ENCODE results near the gene HAUS5.

HAUS5 gene

GRCh38 chr19:35571406-35571965 is 41.0 kb upstream of the HAUS5 start:
- POLR2A ChIA-PET: no interaction called here
- no peaks in the 10 kb centered on the region for H3K36me3 ChIP-seq (ENCODE audit: control insufficient read depth in 4 of 4, insufficient read depth in 4 of 4, low read length in 3 of 4)
- H3K9me3 ChIP-seq (ENCODE audit: control extremely low read depth in 1 of 5, control insufficient read depth in 4 of 5, insufficient read depth in 2 of 5, low read depth in 1 of 5, low read length in 4 of 5): peaks cover 0 to 11% (median 6%) of the 10 kb centered on the region in 5 experiments
- no peaks in the 10 kb centered on the region for H3K4me1 ChIP-seq (ENCODE audit: control extremely low read depth in 1 of 4, control insufficient read depth in 4 of 4, insufficient read depth in 4 of 4, low read length in 3 of 4)
- no peak overlapping the region for H3K4me3 ChIP-seq (ENCODE audit: control insufficient read depth in 1 of 7, extremely low read depth in 1 of 7, insufficient read depth in 4 of 7, low read depth in 2 of 7, low read length in 6 of 7)
- CTCF ChIA-PET: no interaction called here
- H3K27ac ChIP-seq (ENCODE audit: insufficient read depth in 1 of 2, low read depth in 1 of 2, low read length in 2 of 2, poor library complexity in 1 of 2, severe bottlenecking in 2 of 2): no peak overlapping the region
- 71% methylated on average over 1 of the region's 1 CpG for WGBS (ENCODE audit: insufficient coverage)
- H3K27me3 ChIP-seq (replicated peaks in 2 of 5; ENCODE audit: control insufficient read depth in 4 of 5, insufficient read depth in 5 of 5, low read length in 4 of 5): peaks cover 0 to 11% (median 0%) of the 10 kb centered on the region in 5 experiments
- DNase-seq: no peak

DNA sequence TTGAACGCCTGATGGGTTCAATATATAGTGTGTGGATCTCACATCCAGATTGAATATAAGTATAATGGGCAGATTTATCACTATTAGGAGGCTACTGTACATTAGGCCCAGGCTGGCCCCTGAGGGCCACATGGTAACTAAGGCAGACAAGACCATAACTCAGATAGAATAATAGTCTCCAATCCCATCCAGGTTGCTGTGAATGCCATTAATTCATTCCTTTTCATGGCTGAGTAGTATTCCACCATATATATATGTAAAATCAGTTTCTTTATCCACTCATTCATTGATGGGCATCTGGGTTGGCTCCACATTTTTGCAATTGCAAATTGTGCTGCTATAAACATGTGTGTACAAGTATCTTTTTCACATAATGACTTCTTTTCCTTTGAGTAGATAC is 34.6 kb upstream of the HAUS5 start:
- no CpG with 5 or more reads among the region's 1 CpG for WGBS (ENCODE audit: insufficient coverage)
- POLR2A ChIA-PET: no interaction called here
- no peak overlapping the region for H3K4me3 ChIP-seq (ENCODE audit: control insufficient read depth in 1 of 7, extremely low read depth in 1 of 7, insufficient read depth in 4 of 7, low read depth in 2 of 7, low read length in 6 of 7)
- H3K4me1 ChIP-seq (ENCODE audit: control extremely low read depth in 1 of 4, control insufficient read depth in 4 of 4, insufficient read depth in 4 of 4, low read length in 3 of 4): no peaks in the 10 kb centered on the region
- peaks cover 0 to 2% (median 0%) of the 10 kb centered on the region in 5 experiments for H3K27me3 ChIP-seq (replicated peaks in 2 of 5; ENCODE audit: control insufficient read depth in 4 of 5, insufficient read depth in 5 of 5, low read length in 4 of 5)
- no peak for DNase-seq
- CTCF ChIA-PET: no interaction called here
- H3K9me3 ChIP-seq (ENCODE audit: control extremely low read depth in 1 of 5, control insufficient read depth in 4 of 5, insufficient read depth in 2 of 5, low read depth in 1 of 5, low read length in 4 of 5): peaks cover 0 to 26% (median 16%) of the 10 kb centered on the region in 5 experiments
- H3K27ac ChIP-seq (ENCODE audit: insufficient read depth in 1 of 2, low read depth in 1 of 2, low read length in 2 of 2, poor library complexity in 1 of 2, severe bottlenecking in 2 of 2): no peak overlapping the region
- H3K36me3 ChIP-seq (ENCODE audit: control insufficient read depth in 4 of 4, insufficient read depth in 4 of 4, low read length in 3 of 4): no peaks in the 10 kb centered on the region

GRCh38 chr19:35578707-35579106 is 33.8 kb upstream of the HAUS5 start:
- no peak for DNase-seq
- Histone ChIP-seq H3K27ac (ENCODE audit: insufficient read depth in 1 of 2, low read depth in 1 of 2, low read length in 2 of 2, poor library complexity in 1 of 2, severe bottlenecking in 2 of 2) (no peak overlapping the region), H3K27me3 (replicated peaks in 2 of 5; ENCODE audit: control insufficient read depth in 4 of 5, insufficient read depth in 5 of 5, low read length in 4 of 5) (peaks cover 0 to 2% (median 0%) of the 10 kb centered on the region in 5 experiments), H3K36me3 (ENCODE audit: control insufficient read depth in 4 of 4, insufficient read depth in 4 of 4, low read length in 3 of 4) (no peaks in the 10 kb centered on the region), H3K4me1 (ENCODE audit: control extremely low read depth in 1 of 4, control insufficient read depth in 4 of 4, insufficient read depth in 4 of 4, low read length in 3 of 4) (no peaks in the 10 kb centered on the region), H3K4me3 (ENCODE audit: control insufficient read depth in 1 of 7, extremely low read depth in 1 of 7, insufficient read depth in 4 of 7, low read depth in 2 of 7, low read length in 6 of 7) (no peak overlapping the region), H3K9me3 (ENCODE audit: control extremely low read depth in 1 of 5, control insufficient read depth in 4 of 5, insufficient read depth in 2 of 5, low read depth in 1 of 5, low read length in 4 of 5) (peaks cover 0 to 26% (median 16%) of the 10 kb centered on the region in 5 experiments)
- CTCF ChIA-PET: interaction anchor here (1.3 to 4.1 kb wide), 2 partner anchors 9 to 13 kb away, joined by 3 to 14 read pairs; no protein-coding TSS in a partner anchor
- POLR2A ChIA-PET: no interaction called here
- 93% methylated on average over 6 of the region's 7 CpGs for WGBS (ENCODE audit: insufficient coverage)

DNA sequence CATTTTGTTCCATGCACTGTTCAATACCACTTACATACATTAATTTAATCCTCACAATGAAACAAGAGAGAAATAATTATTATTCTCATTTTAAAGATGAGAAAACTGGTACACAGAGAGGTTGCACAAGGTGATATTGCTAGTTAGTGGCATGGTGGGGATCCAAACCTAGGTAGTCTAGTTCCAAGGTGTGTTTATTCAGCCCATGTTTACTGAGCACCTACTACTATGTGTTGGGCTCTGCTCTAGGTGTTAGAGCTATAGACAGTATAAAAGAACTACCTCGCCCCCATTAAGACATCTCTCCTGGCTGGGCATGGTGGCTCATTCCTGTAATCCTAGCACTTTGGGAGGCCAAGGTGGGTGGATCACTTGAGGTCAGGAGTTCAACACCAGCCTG is 29.8 kb upstream of the HAUS5 start:
- POLR2A ChIA-PET: no interaction called here
- no CpG with 5 or more reads among the region's 1 CpG for WGBS (ENCODE audit: insufficient coverage)

GRCh38 chr19:35585848-35586247 is 26.7 kb upstream of the HAUS5 start, which contains the start of gene PMIS2:
Gene PMIS2 (plus strand): TSS chr19:35586173. CDS start chr19:35586260, 87 bp downstream.
- 34% methylated on average over 13 of the region's 16 CpGs for WGBS (ENCODE audit: insufficient coverage)
- no peaks in the 10 kb centered on the region for H3K9me3 ChIP-seq (ENCODE audit: control extremely low read depth in 1 of 5, control insufficient read depth in 4 of 5, insufficient read depth in 2 of 5, low read depth in 1 of 5, low read length in 4 of 5)
- H3K36me3 ChIP-seq (ENCODE audit: control insufficient read depth in 4 of 4, insufficient read depth in 4 of 4, low read length in 3 of 4): no peaks in the 10 kb centered on the region
- ChIA-PET POLR2A (no interaction called here), CTCF (no interaction called here)
- H3K4me1 ChIP-seq (ENCODE audit: control extremely low read depth in 1 of 4, control insufficient read depth in 4 of 4, insufficient read depth in 4 of 4, low read length in 3 of 4): peaks cover 0 to 3% (median 0%) of the 10 kb centered on the region in 4 experiments
- H3K4me3 ChIP-seq (ENCODE audit: control insufficient read depth in 1 of 7, extremely low read depth in 1 of 7, insufficient read depth in 4 of 7, low read depth in 2 of 7, low read length in 6 of 7): no peak within 1 kb of the TSS
- no peak within 1 kb of the TSS for H3K27ac ChIP-seq (ENCODE audit: insufficient read depth in 1 of 2, low read depth in 1 of 2, low read length in 2 of 2, poor library complexity in 1 of 2, severe bottlenecking in 2 of 2)
- DNase-seq: peak; percentile 30 to 67 (median 59)
- H3K27me3 ChIP-seq (replicated peaks in 2 of 5; ENCODE audit: control insufficient read depth in 4 of 5, insufficient read depth in 5 of 5, low read length in 4 of 5): peaks cover 3 to 26% (median 12%) of the 10 kb centered on the region in 5 experiments

More for the DNA sequence above, 29.8 kb upstream of the HAUS5 start:
- Histone ChIP-seq H3K4me3 (ENCODE audit: control insufficient read depth in 1 of 7, extremely low read depth in 1 of 7, insufficient read depth in 4 of 7, low read depth in 2 of 7, low read length in 6 of 7) (no peak overlapping the region), H3K27me3 (replicated peaks in 2 of 5; ENCODE audit: control insufficient read depth in 4 of 5, insufficient read depth in 5 of 5, low read length in 4 of 5) (peaks cover 3 to 26% (median 9%) of the 10 kb centered on the region in 5 experiments), H3K9me3 (ENCODE audit: control extremely low read depth in 1 of 5, control insufficient read depth in 4 of 5, insufficient read depth in 2 of 5, low read depth in 1 of 5, low read length in 4 of 5) (peaks cover 0 to 2% (median 0%) of the 10 kb centered on the region in 5 experiments), H3K4me1 (ENCODE audit: control extremely low read depth in 1 of 4, control insufficient read depth in 4 of 4, insufficient read depth in 4 of 4, low read length in 3 of 4) (peaks cover 0 to 3% (median 0%) of the 10 kb centered on the region in 4 experiments), H3K36me3 (ENCODE audit: control insufficient read depth in 4 of 4, insufficient read depth in 4 of 4, low read length in 3 of 4) (no peaks in the 10 kb centered on the region), H3K27ac (ENCODE audit: insufficient read depth in 1 of 2, low read depth in 1 of 2, low read length in 2 of 2, poor library complexity in 1 of 2, severe bottlenecking in 2 of 2) (no peak overlapping the region)
- no peak for DNase-seq
- CTCF ChIA-PET: interaction anchor here (1.5 to 4.1 kb wide), 2 partner anchors 9 to 14 kb away, joined by 3 to 14 read pairs; no protein-coding TSS in a partner anchor

DNA sequence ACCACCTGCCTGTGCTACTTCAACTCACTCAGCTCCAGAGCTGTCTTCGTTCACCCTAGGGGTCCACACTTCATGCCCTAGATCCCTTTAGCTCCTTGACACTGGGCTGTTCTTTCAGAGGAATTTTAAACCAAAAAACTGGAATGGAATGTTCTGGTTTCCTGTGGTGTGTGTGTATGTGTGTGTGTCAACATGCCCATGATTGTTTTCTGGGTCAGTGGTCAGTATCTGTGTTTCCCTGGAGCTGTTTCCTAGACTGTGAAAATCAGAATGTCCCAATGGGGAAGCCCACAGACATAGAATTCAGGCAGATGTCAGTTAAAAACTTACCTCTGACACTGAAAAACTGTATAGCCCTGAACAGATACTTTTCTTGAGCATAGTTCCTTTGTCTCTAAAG is 25.2 kb upstream of the HAUS5 start:
- DNase-seq: no peak
- Histone ChIP-seq H3K27me3 (replicated peaks in 2 of 5; ENCODE audit: control insufficient read depth in 4 of 5, insufficient read depth in 5 of 5, low read length in 4 of 5) (peaks cover 3 to 26% (median 12%) of the 10 kb centered on the region in 5 experiments), H3K36me3 (ENCODE audit: control insufficient read depth in 4 of 4, insufficient read depth in 4 of 4, low read length in 3 of 4) (no peaks in the 10 kb centered on the region), H3K4me3 (ENCODE audit: control insufficient read depth in 1 of 7, extremely low read depth in 1 of 7, insufficient read depth in 4 of 7, low read depth in 2 of 7, low read length in 6 of 7) (no peak overlapping the region), H3K4me1 (ENCODE audit: control extremely low read depth in 1 of 4, control insufficient read depth in 4 of 4, insufficient read depth in 4 of 4, low read length in 3 of 4) (peaks cover 0 to 3% (median 0%) of the 10 kb centered on the region in 4 experiments), H3K9me3 (ENCODE audit: control extremely low read depth in 1 of 5, control insufficient read depth in 4 of 5, insufficient read depth in 2 of 5, low read depth in 1 of 5, low read length in 4 of 5) (no peaks in the 10 kb centered on the region), H3K27ac (ENCODE audit: insufficient read depth in 1 of 2, low read depth in 1 of 2, low read length in 2 of 2, poor library complexity in 1 of 2, severe bottlenecking in 2 of 2) (no peak overlapping the region)
- POLR2A ChIA-PET: no interaction called here
- WGBS (ENCODE audit: insufficient coverage): no CpG with 5 or more reads among the region's 1 CpG
- CTCF ChIA-PET: interaction anchor here (1.0 to 1.9 kb wide), 4 partner anchors 8 to 76 kb away, joined by 3 to 7 read pairs (median 4); no protein-coding TSS in a partner anchor

DNA sequence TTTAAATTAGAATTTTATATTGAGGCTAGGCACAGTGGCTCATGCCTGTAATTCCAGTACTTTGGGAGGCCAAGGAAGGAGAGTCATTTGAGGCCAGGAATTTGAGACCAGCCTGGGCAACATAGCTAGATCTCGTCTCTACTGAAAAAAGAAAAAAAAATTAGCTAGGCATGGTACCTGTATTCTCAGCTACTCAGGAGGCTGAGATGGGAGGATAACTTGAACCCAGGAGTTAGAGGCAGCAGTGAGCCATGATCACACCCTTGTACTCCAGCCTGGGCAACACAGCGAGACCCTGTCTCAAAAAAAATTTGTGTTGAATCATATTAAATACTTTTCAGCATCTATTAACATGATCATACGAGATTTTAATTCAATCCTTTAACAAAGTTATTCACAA is 21.7 kb upstream of the HAUS5 start:
- peaks cover 0 to 8% (median 0%) of the 10 kb centered on the region in 5 experiments for H3K27me3 ChIP-seq (replicated peaks in 2 of 5; ENCODE audit: control insufficient read depth in 4 of 5, insufficient read depth in 5 of 5, low read length in 4 of 5)
- ChIA-PET CTCF (interaction anchor here (0.6 to 2.1 kb wide), 4 partner anchors 10 to 35 kb away, joined by 3 to 14 read pairs (median 4); no protein-coding TSS in a partner anchor), POLR2A (no interaction called here)
- H3K4me1 ChIP-seq (ENCODE audit: control extremely low read depth in 1 of 4, control insufficient read depth in 4 of 4, insufficient read depth in 4 of 4, low read length in 3 of 4): no peaks in the 10 kb centered on the region
- no peaks in the 10 kb centered on the region for H3K9me3 ChIP-seq (ENCODE audit: control extremely low read depth in 1 of 5, control insufficient read depth in 4 of 5, insufficient read depth in 2 of 5, low read depth in 1 of 5, low read length in 4 of 5)
- DNase-seq: no peak
- WGBS (ENCODE audit: insufficient coverage): 100% methylated on average over 1 of the region's 3 CpGs
- H3K4me3 ChIP-seq (ENCODE audit: control insufficient read depth in 1 of 7, extremely low read depth in 1 of 7, insufficient read depth in 4 of 7, low read depth in 2 of 7, low read length in 6 of 7): no peak overlapping the region
- H3K36me3 ChIP-seq (ENCODE audit: control insufficient read depth in 4 of 4, insufficient read depth in 4 of 4, low read length in 3 of 4): no peaks in the 10 kb centered on the region
- H3K27ac ChIP-seq (ENCODE audit: insufficient read depth in 1 of 2, low read depth in 1 of 2, low read length in 2 of 2, poor library complexity in 1 of 2, severe bottlenecking in 2 of 2): no peak overlapping the region

All from common myeloid progenitor, CD34-positive (primary cell).